ENCODE results near the gene PLG.
"Not testable (repeated sequence)": the region's sequence is repeated elsewhere in the genome, so short reads cannot be mapped to it uniquely, and the experiment has no call there.

PLG gene

DNA sequence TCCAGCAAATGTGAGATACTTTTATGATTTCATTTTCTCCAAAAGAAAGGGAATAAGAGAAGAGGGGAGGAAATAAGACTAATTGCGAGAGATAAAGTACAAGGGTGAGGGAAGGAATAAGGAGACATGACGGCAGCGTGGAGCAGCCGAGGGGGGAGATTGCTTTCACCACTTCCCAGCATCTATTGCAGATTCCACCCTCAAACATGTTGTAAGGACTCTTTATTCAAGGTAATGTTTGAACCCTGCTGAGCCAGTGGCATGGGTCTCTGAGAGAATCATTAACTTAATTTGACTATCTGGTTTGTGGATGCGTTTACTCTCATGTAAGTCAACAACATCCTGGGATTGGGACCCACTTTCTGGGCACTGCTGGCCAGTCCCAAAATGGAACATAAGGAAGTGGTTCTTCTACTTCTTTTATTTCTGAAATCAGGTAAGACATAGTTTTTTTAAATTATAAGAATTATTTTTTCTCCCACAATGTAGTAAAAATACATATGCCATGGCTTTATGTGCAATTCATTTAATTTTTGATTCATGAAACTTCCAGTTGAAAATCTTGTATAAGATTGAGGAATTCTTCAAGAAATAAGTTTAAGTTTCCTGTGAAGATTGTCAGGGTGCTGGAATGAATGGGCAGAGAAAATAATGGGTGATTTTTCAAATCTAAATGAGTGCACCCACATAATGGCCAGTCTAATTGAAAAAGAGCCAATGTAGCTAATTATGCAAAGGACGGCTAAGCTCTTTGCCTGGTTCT is at the start of gene PLG:
TSS of gene PLG (plus strand) at position 327 of the 763 bp plus-strand sequence. CDS start at position 388, 61 bp downstream.
- not testable (repeated sequence) for DNase-seq

DNA sequence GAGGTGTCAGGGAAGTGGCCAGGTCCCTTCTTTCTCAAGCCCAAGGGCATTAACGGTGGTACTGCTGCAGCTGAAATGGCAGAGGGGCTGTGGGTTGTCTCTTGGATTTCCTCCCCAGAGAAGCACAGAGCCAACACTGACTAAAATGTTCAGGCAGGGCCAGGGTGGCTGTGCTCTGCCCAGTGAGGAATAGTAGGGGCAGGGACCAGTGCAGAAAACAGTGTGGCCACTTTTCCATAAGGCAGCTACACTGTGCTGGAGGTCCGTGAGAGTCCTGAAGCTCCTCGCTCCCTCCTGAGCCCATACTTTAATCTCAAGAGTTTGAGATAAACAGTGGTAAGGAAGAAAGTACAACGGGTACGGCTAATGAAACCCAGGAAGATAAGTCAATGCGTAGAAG is 42.5 kb upstream of the PLG start:
- no peak for DNase-seq

DNA sequence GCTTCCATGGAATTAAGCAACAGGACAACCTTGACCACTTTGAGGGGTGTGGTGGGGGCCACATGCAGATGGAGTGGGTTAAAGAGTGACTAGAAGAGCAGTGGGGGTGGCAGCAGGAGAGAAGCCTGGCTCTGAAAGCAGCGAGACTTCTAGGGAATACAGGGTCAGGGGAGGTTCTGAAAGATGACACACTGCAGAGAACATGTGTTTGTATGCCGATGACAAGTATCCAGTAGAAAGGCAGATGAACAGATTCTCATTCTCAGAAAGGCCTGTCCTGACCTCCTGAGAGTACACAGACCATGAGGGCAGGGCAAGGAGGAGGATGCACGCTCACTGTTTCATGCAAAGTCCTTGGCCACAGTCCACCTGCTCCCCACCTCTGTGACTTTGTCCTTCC is 40.8 kb upstream of the PLG start:
- DNase-seq, result no peak

DNA sequence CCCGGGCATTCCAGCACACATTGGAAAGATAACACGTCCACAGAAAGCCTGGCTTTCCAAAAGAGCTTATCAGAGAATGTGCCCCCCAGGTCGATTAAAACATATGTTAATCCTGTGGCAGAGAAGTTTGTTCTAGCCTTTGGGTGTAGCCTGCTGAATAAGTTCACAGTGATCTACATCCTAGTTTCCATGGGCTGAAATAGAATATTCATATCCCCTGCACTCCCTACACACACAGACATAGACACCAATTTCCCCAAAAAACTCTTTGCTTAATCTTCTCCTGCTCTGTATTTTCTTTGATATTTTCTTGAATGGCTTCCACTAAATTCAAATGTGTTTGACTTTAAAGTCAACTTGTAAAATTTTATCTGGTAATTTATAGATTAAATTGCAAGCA is 39.6 kb upstream of the PLG start:
- no peak for DNase-seq

DNA sequence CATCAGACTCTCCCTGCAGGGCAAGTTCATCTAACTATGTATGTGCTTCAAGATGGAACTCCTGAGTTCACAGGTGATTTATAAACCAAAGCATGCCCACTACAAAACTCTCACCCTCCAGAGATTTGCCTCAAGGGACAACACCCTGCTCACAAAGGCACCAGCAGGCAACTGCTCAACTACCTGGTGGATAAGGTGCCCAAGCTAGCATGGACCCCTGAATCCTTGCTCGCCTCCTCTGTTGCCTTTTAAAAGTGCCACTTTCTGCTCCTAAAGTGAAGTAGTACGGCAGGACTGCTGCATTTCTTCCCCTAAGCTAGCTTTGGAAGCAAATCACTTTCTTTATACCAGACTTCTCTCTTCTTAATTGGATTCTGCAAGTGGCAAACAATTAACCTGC is 39.2 kb upstream of the PLG start:
- no peak for DNase-seq

DNA sequence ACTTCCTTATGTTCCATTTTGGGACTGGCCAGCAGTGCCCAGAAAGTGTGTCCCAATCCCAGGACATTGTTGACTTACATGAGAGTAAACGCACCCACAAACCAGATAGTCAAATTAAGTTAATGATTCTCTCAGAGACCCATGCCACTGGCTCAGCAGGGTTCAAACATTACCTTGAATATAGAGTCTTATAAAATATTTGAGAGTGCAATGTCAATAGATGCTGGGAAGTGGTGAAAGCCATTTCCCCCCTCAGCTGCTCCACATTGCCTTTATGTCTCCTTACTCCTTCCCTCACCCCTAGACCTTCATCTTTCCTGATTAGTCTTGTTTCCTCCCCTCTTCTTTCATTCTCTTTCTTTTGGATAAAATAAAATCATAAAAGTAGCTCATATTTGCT is 37.8 kb upstream of the PLG start, which contains the start of gene LPA:
TSS of gene LPA (minus strand) at position 78 of the 400 bp plus-strand sequence. CDS start at position 17, 61 bp downstream.
- DNase-seq, result not testable (repeated sequence)

DNA sequence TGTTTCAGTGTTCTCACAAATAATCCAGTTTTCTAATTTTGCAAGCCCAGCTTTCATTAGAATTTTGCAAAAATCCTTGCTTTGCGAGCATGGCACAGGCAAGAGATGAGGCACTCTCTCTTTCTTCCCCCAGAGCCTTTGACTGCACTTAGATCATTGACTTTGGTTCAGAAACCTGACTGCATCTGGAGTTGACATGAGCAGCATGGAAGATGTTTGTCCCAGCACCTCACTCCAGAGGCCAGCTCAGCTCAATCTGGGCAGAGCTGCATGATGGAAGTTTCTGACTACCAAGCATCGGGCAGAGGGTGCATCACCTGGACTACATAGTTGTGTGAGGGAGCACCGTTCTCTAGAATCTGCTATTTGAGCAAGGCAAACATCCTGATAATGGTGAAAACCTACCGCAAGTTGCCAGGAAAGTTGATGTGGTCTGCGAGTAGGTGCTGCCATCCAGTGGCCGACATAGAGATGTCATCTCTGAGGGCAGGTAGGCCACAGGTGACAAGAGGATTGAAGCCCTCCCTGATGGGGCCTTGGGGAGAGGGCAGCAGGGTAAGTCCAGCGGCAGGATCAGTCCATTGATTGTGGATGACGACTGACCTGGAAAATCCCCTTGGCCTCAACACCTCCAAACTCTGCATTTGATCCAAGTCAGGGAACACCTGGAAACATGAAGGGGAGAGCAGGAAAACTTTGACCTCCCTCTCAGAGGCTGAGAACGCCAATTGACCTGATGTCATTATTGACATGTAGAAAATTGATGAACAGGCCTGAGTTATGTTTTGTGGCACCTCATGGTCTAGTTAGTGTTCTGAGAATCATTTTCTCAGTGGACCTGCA is 34.2 kb upstream of the PLG start:
- DNase-seq, result no peak

DNA sequence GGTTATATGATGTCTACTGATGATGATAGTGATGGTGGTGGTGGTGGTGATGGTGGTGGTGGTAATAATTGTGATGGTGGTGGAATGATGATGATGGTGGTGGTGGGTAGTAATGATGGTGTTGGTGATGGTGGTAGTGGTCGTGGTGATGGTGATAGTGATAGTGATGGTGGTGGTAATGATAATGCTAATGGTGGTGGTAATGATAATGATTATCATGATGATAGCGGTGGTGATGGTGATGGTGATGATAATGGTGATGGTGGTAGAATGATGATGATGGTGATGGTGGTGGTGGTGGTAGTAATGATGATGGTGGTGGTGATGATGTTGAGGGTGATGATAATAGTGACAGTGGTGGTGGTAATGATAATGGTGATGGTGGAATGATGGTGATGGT is 33.5 kb upstream of the PLG start:
- no peak for DNase-seq

DNA sequence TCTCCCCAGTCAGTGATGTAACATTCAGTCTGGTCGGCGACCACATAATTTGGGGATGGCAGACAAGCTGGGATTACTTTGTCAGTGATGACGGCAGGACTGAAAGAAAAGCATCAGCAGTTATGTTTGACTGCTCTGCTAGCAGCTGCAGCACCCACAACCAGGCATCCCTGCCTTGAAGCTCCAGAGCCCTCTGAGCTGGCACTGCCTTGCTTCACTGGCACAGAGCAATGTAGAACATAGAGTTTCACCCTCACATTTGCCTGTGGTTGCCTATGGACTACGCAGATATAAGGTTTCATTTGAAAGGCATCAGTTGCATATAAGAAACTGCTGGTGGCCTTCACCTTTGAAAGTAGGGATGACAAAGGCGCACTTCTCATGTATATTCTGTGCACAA is 25.6 kb upstream of the PLG start:
- not testable (repeated sequence) for DNase-seq

DNA sequence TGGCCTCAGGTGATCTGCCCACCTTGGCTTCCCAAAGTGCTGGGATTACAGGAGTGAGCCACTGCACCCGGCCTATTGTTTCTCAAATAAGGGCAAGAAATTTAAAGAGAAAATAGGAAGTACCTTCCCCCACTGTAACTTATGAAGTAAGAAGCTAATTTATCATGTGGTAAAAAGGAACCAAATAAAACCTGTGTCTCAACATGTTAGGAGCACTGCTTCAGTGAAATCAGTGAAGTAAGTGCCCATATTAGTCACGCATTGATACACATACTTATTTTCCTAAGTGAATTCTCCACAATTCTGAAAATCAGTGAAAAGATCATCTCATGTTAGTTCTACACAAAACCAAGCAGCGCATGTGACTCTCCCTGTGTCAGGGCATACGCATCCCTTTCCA is 23.8 kb upstream of the PLG start:
- DNase-seq, result no peak

DNA sequence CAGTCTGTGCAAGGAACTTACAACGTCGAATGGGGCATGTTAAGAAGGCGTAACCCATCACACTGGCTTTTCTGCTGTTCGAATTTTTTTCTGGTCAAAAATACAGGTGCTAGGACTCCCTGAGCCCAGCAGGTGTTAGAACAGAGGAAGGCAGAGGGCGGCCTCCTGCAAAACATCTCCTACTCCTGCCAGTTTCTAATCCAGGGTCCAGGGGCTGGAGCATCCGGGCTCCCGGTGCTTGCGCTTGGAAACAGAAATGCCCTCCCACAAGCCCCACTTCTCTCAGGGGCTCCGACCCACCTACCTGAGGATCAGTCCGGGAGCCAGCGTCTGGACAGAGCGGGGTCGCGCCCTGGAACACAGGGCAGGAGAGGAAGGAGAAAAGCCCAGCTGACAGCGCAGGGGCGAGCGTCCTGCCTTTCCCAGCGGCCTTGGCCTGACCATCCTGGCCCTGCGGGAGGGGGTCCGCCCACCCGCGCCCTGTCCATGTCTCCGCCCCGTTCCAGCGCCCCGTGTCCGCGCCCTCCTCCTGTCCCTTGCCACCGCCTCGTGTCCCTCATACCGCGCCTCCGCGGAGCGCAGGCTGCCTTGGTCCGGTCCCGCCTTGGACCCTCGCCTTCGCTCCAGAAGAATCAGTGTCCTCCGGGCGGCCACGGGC is 23.2 kb upstream of the PLG start:
- DNase-seq, result no peak

DNA sequence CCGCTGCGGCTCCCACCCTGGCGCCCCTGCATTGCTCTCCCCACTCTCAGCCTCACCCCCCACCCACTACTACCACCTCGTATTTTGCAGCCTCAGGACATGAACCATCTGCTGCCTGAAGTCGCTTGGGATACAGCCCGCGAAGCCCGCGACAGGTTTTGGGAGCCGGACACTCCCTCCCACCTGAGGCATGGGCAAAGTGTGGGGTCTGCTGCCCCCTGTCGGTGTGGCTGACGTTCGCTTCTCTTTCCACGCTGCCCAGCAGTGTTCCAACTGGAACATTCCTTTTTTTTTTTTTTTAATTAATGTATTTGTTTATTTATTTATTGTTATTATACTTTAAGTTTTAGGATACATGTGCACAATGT is 22.7 kb upstream of the PLG start:
- DNase-seq, result no peak

DNA sequence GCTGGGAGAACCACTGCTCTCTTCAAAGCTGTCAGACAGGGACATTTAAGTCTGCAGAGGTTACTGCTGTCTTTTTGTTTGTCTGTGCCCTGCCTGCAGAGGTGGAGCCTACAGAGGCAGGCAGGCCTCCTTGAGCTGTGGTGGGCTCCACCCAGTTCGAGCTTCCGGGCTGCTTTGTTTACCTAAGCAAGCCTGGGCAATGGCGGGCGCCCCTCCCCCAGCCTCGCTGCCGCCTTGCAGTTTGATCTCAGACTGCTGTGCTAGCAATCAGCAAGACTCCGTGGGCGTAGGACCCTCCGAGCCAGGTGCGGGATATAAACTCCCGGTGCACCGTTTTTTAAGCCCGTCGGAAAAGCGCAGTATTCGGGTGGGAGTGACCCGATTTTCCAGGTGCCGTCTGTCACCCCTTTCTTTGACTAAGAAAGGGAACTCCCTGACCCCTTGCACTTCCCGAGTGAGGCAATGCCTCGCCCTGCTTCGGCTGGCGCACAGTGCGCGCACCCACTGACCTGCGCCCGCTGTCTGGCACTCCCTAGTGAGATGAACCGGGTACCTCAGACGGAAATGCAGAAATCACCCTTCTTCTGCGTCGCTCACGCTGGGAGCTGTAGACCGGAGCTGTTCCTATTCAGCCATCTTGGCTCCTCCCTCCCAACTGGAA is 16.8 kb upstream of the PLG start:
- DNase-seq, result not testable (repeated sequence)

DNA sequence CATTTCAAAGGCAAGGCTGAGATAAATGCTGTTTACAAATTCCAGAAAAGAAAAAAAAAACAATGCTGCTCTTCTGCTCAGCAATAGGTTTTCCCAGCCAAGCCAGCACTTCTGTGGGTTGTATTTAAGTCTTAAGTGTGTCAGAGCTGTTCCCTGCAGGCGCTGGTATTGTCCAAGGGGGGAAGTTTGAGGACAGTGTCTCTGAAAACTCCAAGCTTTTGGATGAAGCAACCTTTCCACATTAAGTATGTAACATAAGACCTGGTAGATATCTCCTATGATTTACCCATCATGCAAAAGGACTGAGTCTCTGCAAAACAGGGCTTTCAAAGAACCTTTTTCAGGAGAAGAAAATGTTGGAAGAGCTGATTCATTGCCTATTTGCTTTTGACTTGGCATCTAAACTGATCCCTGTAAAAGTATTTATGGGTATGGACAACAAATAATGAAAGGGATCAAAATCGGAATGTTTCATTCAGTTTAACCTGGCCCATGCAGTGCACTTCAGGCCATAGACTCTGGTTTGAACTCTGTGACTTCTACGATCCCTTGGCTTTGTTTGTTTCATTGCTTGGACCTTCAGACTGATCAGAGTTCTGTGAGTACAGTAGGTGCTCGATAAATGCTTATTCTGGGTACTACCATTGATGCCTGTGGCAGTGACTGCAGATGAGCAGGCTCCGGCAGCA is 16.1 kb upstream of the PLG start:
- no peak for DNase-seq

DNA sequence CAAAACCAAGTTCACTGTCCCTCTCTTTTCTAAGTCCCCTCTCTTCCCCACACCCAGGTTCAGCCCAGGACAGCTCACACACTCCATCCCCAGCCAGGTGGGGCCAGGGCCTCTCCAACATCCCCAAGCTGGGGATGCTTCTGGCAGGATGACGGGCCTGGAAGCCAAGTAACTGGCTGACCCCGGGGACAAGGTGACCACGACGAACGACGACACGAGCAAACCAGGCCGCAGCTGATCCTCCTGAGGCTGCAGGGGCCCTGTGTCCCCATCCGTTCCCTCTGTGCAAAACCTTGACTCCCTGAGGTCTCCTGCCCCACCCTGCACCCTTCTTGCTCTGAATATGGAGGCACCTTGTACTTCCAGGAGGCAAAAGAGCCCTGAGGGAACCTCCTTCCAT is 11.6 kb upstream of the PLG start:
- no peak for DNase-seq

DNA sequence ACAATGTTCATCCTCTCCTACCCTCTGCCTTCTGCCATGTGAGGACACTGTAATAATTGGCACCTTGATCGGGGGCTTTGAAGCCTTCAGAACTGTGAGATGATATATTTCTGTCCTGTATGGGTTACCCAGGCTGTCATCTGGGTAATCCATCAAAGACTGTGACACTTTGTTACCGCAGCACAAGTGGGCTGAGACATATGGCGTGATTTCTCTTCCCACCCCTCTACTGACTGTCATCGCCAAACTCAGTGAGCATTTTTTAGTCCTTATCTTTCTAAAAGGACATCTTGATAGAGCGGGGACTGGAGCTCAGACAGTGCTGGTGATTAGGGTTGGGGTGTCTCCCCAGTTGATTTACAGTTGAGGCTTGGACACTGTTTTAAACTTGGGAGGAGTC is 10.4 kb upstream of the PLG start:
- no peak for DNase-seq

DNA sequence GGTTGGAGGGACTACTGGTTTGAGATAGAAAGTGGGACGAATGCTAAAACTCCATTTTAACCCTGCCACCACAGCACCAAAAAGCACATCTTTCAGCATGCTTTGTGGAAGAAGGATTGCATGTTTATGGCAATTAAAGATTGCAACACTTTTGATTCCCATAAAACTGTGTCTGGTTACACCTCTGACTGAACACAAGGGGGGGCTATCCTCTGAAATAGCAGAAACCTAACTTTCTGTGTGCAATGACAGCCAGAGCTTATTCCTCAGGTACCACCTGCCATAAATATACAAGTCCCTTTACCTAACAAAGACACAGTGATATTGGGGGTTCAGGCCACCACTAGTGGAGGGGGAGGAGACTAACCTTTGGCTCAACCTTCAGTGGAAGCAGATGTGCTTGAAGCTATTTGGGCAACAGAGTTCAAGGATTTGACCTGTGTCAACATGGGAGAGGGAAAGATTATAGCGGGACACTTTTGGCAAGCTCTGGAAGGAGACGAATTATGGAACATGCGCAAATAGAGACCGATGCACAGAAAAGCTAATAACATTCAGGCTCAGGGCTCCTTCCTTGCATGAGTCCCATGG is 9.6 kb upstream of the PLG start:
- DNase-seq, result no peak

DNA sequence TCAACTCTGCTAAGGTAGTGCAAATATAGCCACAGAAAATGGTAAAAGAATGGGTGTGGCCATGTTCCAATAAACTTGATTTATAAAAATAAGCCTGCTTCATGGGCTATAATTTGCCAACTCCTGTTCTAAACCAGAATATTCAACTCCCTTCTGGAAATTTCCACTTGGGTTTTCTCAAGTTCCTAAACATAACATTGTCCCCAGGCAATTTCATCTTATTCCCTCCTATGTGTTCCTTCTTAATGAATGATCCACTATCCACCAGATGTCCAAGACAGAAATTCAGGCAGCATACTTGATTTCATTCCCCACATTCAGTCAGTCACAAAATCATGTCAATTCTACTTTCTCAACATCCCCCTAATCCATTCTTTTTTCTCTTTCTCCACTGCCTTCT is 7.0 kb upstream of the PLG start:
- DNase-seq, result not testable (repeated sequence)

DNA sequence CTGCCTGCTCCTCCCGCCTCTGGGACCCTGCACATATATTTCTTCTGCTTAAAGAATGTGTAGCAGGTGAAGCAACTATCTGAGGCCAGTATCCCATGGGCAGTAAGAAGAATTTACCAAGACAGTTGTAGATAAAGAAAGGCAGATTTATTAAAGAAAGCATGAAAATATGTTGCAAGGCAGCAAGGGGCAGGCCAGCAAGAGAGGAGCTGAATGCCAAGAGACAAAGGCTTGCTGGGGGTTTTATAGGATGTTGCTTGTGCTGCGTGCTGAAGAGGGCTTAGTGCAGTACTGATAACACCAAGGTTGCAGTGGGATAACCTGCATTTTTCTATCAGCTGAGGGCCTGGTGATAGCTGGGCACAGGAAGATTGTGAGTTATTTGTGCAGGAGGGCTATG is 6.4 kb upstream of the PLG start:
- not testable (repeated sequence) for DNase-seq

DNA sequence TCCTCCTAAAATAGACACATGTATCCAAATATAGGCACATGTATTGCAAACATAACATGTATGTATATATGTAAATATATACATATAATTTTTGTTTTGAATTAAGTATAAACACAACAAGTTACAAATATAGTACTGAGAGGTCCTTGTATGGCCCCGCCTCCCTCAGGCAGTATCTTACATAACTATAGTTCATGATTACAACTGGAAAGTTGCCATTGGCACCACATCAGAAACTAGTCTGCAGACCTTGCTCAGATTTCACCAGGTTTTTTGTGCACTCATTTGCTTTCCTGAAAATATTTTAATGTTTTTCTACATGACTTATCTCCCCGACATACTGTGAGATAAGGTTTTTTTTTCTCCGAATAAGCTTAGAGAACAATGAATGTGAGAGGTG is 5.2 kb upstream of the PLG start:
- DNase-seq, result not testable (repeated sequence)

DNA sequence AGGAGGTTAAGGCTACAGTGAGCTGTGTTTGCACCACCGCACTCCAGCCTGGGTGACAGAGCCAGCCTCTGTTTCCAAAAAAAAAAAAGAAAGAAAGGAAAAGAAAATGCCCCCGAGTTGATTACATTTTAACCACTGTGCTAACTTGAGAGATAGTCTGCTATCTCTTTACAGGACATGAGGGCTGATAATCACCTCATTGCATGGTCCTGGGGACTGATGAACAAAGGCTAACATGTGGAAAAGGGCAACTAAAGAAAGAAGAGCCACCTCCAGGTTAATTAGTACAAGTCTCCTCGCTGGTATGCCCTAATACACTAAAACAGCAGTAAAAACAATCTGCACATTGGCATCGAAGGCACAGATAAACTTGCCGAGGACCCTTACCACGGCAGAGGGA is 4.2 kb upstream of the PLG start:
- no peak for DNase-seq

DNA sequence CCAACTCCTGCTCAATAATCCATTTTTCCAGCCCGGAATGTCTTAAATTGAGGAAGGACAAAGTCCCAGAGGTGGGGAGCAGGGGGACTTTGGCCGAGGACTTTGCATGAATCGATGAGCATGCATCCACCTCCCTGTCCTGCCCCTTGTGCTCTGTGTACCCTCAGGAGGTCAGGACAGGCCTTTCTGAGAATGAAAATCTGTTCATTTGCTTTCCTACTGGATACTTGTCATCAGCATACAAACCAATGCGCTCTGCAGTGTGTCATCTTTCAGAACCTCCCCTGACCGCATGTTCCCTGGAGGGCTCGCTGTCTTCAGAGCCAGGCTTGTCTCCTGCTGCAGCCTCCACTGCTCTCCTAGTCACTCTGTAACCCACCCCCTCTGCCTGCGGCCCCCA is 2.6 kb downstream of the PLG start:
- not testable (repeated sequence) for DNase-seq

Data from C1 segment of cervical spinal cord (tissue), 14 donors.